ENCODE results near the gene SMARCC2.
"Not testable (repeated sequence)": the region's sequence is repeated elsewhere in the genome, so short reads cannot be mapped to it uniquely, and the experiment has no call there.

The SMARCC2 gene

GRCh38 chr12:56157201-56158028 is 31.9 kb downstream of the SMARCC2 start:
- no peaks in the 10 kb centered on the region for H3K9me3 ChIP-seq (ENCODE audit: insufficient read depth, low read depth, low read length)
- peaks cover 29% of the 10 kb centered on the region; the same call in 1 of the 2 replicates for H3K36me3 ChIP-seq (ENCODE audit: insufficient read depth, low read length)
- peaks cover 74% of the 10 kb centered on the region for H3K79me2 ChIP-seq (ENCODE audit: insufficient read depth, low read length)
- H3K9ac ChIP-seq (ENCODE audit: low read depth, low read length, poor library complexity, severe bottlenecking): peak overlapping the region; percentile 94
- peak overlapping the region; percentile 79 for H2AFZ ChIP-seq (ENCODE audit: low read length)
- peak overlapping the region; percentile 90 for H3K4me2 ChIP-seq (ENCODE audit: low read depth, low read length, poor library complexity, severe bottlenecking)
- peaks cover 43% of the 10 kb centered on the region for H3K4me1 ChIP-seq (ENCODE audit: insufficient read depth, low read length, poor library complexity, severe bottlenecking)
- peaks cover 40% of the 10 kb centered on the region for H4K20me1 ChIP-seq (ENCODE audit: insufficient read depth, low read length, poor library complexity, severe bottlenecking)
- no peaks in the 10 kb centered on the region for H3K9me2 ChIP-seq (replicated peaks; ENCODE audit: low read depth, low read length)
- no peaks in the 10 kb centered on the region for H3K27me3 ChIP-seq (ENCODE audit: insufficient read depth, low read length, poor library complexity, severe bottlenecking)
- no peaks in the 10 kb centered on the region for H3F3A ChIP-seq (ENCODE audit: low read depth)
- H3K4me3 ChIP-seq (ENCODE audit: low read length, poor library complexity, severe bottlenecking): peak overlapping the region; percentile 82
- TF ChIP-seq CTCF (conservative IDR thresholded peaks at IDR 0.05; ENCODE audit: low read length) (peak; percentile 47), EZH2phosphoT487 (IDR thresholded peaks at IDR 0.05; ENCODE audit: borderline replicate concordance) (no peak)

GRCh38 chr12:56156464-56157200 is 32.7 kb downstream of the SMARCC2 start:
- not testable (repeated sequence) for H3K9me3 ChIP-seq (ENCODE audit: insufficient read depth, low read depth, low read length); H3F3A ChIP-seq (ENCODE audit: low read depth); H3K9me2 ChIP-seq (replicated peaks; ENCODE audit: low read depth, low read length); H3K27me3 ChIP-seq (ENCODE audit: insufficient read depth, low read length, poor library complexity, severe bottlenecking); H2AFZ ChIP-seq (ENCODE audit: low read length)
- Histone ChIP-seq H4K20me1 (ENCODE audit: insufficient read depth, low read length, poor library complexity, severe bottlenecking) (peaks cover 32% of the 10 kb centered on the region), H3K36me3 (ENCODE audit: insufficient read depth, low read length) (peaks cover 22% of the 10 kb centered on the region; the same call in 1 of the 2 replicates), H3K79me2 (ENCODE audit: insufficient read depth, low read length) (peaks cover 69% of the 10 kb centered on the region), H3K4me3 (ENCODE audit: low read length, poor library complexity, severe bottlenecking) (peak overlapping the region; percentile 82), H3K9ac (ENCODE audit: low read depth, low read length, poor library complexity, severe bottlenecking) (peak overlapping the region; percentile 94), H3K4me1 (ENCODE audit: insufficient read depth, low read length, poor library complexity, severe bottlenecking) (peaks cover 43% of the 10 kb centered on the region), H3K4me2 (ENCODE audit: low read depth, low read length, poor library complexity, severe bottlenecking) (peak overlapping the region; percentile 90)

- Histone ChIP-seq H3K9ac (ENCODE audit: low read depth, low read length, poor library complexity, severe bottlenecking) (peak overlapping the region; percentile 92), H3K79me2 (ENCODE audit: insufficient read depth, low read length) (peaks cover 56% of the 10 kb centered on the region), H4K20me1 (ENCODE audit: insufficient read depth, low read length, poor library complexity, severe bottlenecking) (peaks cover 20% of the 10 kb centered on the region), H3K4me3 (ENCODE audit: low read length, poor library complexity, severe bottlenecking) (no peak overlapping the region), H3K9me3 (ENCODE audit: insufficient read depth, low read depth, low read length) (no peaks in the 10 kb centered on the region), H3K4me2 (ENCODE audit: low read depth, low read length, poor library complexity, severe bottlenecking) (no peak overlapping the region), H3K36me3 (ENCODE audit: insufficient read depth, low read length) (peaks cover 9% of the 10 kb centered on the region; the same call in 1 of the 2 replicates), H3K27me3 (ENCODE audit: insufficient read depth, low read length, poor library complexity, severe bottlenecking) (no peaks in the 10 kb centered on the region), H3F3A (ENCODE audit: low read depth) (no peaks in the 10 kb centered on the region), H3K4me1 (ENCODE audit: insufficient read depth, low read length, poor library complexity, severe bottlenecking) (peaks cover 37% of the 10 kb centered on the region), H2AFZ (ENCODE audit: low read length) (no peak overlapping the region), H3K9me2 (replicated peaks; ENCODE audit: low read depth, low read length) (no peaks in the 10 kb centered on the region)
- TF ChIP-seq EZH2phosphoT487 (IDR thresholded peaks at IDR 0.05; ENCODE audit: borderline replicate concordance): no peak
- no peak for TF ChIP-seq CTCF (conservative IDR thresholded peaks at IDR 0.05; ENCODE audit: low read length)
Observed at GRCh38 chr12:56155256-56155845, 33.9 kb downstream of the SMARCC2 start.

All from Loucy (cell line).